ENCODE measurements around the gene CNIH4. TPM values are rescaled to one million over a fixed set of nuclear protein-coding genes. Genes with fewer than 3 reads are reported as not detected.

CNIH4 gene
- total RNA-seq, 1 donor from 2014 or later, result 91.8 TPM

GRCh38 chr1:224331326-224331725 lies 25.4 kb upstream of the CNIH4 start:
- H3K36me3 Mint-ChIP-seq, result no peaks in the 10 kb centered on the region
- no peak overlapping the region for H3K4me2 ChIP-seq
- peaks cover 37% of the 10 kb centered on the region for H3K79me2 ChIP-seq (ENCODE audit: low read depth)
- no peaks in the 10 kb centered on the region for H3K36me3 ChIP-seq
- peak overlapping the region; percentile 99 for H3K4me3 Mint-ChIP-seq
- H3K27ac ChIP-seq, result no peak overlapping the region
- H4K20me1 ChIP-seq (ENCODE audit: low read depth), result no peaks in the 10 kb centered on the region
- H3K4me1 ChIP-seq, result peaks cover 9% of the 10 kb centered on the region
- H3K4me1 Mint-ChIP-seq, result peaks cover 14% of the 10 kb centered on the region
- no peaks in the 10 kb centered on the region for H3K27me3 Mint-ChIP-seq (ENCODE audit: insufficient read depth, low read depth)
- no peak overlapping the region for H3K27ac Mint-ChIP-seq
- no peak overlapping the region for H3K9ac ChIP-seq
- TF ChIP-seq EZH2phosphoT487 (IDR thresholded peaks at IDR 0.05), result no peak
- TF ChIP-seq, protein P1, sequence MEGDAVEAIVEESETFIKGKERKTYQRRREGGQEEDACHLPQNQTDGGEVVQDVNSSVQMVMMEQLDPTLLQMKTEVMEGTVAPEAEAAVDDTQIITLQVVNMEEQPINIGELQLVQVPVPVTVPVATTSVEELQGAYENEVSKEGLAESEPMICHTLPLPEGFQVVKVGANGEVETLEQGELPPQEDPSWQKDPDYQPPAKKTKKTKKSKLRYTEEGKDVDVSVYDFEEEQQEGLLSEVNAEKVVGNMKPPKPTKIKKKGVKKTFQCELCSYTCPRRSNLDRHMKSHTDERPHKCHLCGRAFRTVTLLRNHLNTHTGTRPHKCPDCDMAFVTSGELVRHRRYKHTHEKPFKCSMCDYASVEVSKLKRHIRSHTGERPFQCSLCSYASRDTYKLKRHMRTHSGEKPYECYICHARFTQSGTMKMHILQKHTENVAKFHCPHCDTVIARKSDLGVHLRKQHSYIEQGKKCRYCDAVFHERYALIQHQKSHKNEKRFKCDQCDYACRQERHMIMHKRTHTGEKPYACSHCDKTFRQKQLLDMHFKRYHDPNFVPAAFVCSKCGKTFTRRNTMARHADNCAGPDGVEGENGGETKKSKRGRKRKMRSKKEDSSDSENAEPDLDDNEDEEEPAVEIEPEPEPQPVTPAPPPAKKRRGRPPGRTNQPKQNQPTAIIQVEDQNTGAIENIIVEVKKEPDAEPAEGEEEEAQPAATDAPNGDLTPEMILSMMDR (IDR thresholded peaks at IDR 0.05), result no peak
- TF ChIP-seq EZH2 (IDR thresholded peaks at IDR 0.05), result no peak
- H3F3A ChIP-seq (ENCODE audit: low read depth), result peaks cover 10% of the 10 kb centered on the region
- H3K9me3 ChIP-seq (ENCODE audit: low read depth), result no peaks in the 10 kb centered on the region
- no peak overlapping the region for H2AFZ ChIP-seq (replicated peaks)
- no peaks in the 10 kb centered on the region for H3K9me3 Mint-ChIP-seq
- DNase-seq (ENCODE audit: low spot score), result no peak
- H3K4me3 ChIP-seq, result peak overlapping the region; percentile 89
- no peaks in the 10 kb centered on the region for H3K27me3 ChIP-seq

DNA sequence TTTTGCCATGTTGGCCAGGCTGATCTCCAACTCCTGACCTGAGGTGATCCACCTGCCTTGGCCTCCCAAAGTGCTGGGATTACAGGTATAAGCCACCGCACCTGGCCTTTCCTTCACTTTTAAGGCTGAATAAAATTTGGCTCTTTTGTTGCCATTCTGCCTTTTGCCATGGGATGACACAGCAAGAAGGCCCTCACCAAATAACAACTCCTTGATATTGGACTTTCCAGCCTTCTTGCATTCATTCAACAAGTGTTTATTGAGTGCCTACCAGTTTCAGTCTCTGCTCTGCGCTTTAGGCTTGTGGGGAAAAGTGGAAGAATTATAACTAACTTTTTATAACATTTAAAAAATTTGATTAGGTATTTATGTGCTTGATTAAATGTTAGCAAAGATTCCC lies 24.9 kb upstream of the CNIH4 start:
- Histone ChIP-seq H4K20me1 (ENCODE audit: low read depth) (no peaks in the 10 kb centered on the region), H3K4me1 (peaks cover 9% of the 10 kb centered on the region), H3K4me3 (no peak overlapping the region), H3K4me2 (no peak overlapping the region), H2AFZ (replicated peaks) (no peak overlapping the region), H3K27me3 (no peaks in the 10 kb centered on the region), H3K9ac (no peak overlapping the region), H3K9me3 (ENCODE audit: low read depth) (no peaks in the 10 kb centered on the region), H3K79me2 (ENCODE audit: low read depth) (peaks cover 32% of the 10 kb centered on the region), H3K27ac (no peak overlapping the region), H3F3A (ENCODE audit: low read depth) (peaks cover 10% of the 10 kb centered on the region), H3K36me3 (no peaks in the 10 kb centered on the region)
- Mint-ChIP-seq H3K36me3 (no peaks in the 10 kb centered on the region), H3K4me3 (no peak overlapping the region), H3K4me1 (peaks cover 14% of the 10 kb centered on the region), H3K27me3 (ENCODE audit: insufficient read depth, low read depth) (no peaks in the 10 kb centered on the region), H3K27ac (no peak overlapping the region), H3K9me3 (no peaks in the 10 kb centered on the region)
- DNase-seq (ENCODE audit: low spot score), result no peak
- TF ChIP-seq, protein P1 (IDR thresholded peaks at IDR 0.05), result no peak
- no peak for TF ChIP-seq EZH2phosphoT487 (IDR thresholded peaks at IDR 0.05)
- TF ChIP-seq EZH2 (IDR thresholded peaks at IDR 0.05), result no peak

DNA sequence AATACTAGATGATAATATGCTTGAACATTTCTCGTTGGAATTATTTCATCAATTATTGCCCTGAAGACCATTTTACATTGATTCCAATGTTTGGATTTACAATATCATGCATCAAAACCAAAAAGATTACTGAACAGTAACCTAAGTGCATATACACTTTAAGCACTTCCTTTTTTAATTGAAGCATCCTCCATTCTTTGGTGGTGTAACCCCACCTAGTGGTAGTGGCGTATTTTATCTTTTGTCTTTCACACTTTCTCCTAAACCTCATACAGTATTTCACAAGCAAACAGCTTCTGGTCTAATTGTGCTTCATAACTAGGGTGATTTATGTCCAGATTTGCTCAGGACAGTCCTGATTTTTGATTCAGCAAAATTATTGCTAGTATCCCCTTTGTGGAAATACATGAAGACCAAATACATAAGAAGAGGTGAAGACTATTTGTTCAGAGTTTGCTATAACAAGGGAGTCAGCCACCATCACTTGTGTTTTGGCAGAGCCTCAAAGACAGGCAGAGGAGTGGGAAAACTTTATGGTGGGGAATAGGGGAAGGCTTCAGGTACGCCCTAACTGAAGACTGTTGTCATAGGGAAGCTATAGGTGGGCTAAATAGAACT lies 23.3 kb upstream of the CNIH4 start:
- H3K27ac ChIP-seq, result no peak overlapping the region
- H3K4me1 ChIP-seq, result peaks cover 8% of the 10 kb centered on the region
- Mint-ChIP-seq H3K4me1 (peaks cover 9% of the 10 kb centered on the region), H3K9me3 (peaks cover 2% of the 10 kb centered on the region), H3K4me3 (no peak overlapping the region), H3K27ac (no peak overlapping the region), H3K36me3 (no peaks in the 10 kb centered on the region), H3K27me3 (ENCODE audit: insufficient read depth, low read depth) (peaks cover 4% of the 10 kb centered on the region)
- no peaks in the 10 kb centered on the region for H3K9me3 ChIP-seq (ENCODE audit: low read depth)
- TF ChIP-seq EZH2phosphoT487 (IDR thresholded peaks at IDR 0.05) (no peak), EZH2 (IDR thresholded peaks at IDR 0.05) (no peak)
- TF ChIP-seq, protein P1 (IDR thresholded peaks at IDR 0.05), result peak; percentile 67
- H3K27me3 ChIP-seq, result no peaks in the 10 kb centered on the region
- H3K4me3 ChIP-seq, result no peak overlapping the region
- H2AFZ ChIP-seq (replicated peaks), result no peak overlapping the region
- peaks cover 10% of the 10 kb centered on the region for H3F3A ChIP-seq (ENCODE audit: low read depth)
- no peaks in the 10 kb centered on the region for H4K20me1 ChIP-seq (ENCODE audit: low read depth)
- H3K79me2 ChIP-seq (ENCODE audit: low read depth), result peaks cover 16% of the 10 kb centered on the region
- H3K9ac ChIP-seq, result no peak overlapping the region
- peak; percentile 66 for DNase-seq (ENCODE audit: low spot score)
- H3K36me3 ChIP-seq, result no peaks in the 10 kb centered on the region
- no peak overlapping the region for H3K4me2 ChIP-seq
